Mesenchymal stem cell (in vitro differentiated cells and primary cell): ENCODE measurements around the gene PROM2.
A peak's percentile ranks its signal among the peaks of the same experiment; 100 is the strongest.

Experiments
- DNase-seq: peaks from one replicate; pipeline ENCODE4 v3.0.0-alpha.2; 2013
- H2AFZ ChIP-seq: one replicate; pipeline ENCODE4 v1.6.1; 2013; ENCODE audit warnings: low read depth, mild to moderate bottlenecking, control low read depth, inconsistent platforms, low read length, moderate library complexity
- H2AK5ac ChIP-seq: 2 replicates; pipeline ENCODE4 v1.6.1; 2013; ENCODE audit warnings: low read length, moderate library complexity, mild to moderate bottlenecking, inconsistent platforms; ENCODE audit not compliant: severe bottlenecking
- H2BK120ac ChIP-seq: one replicate; pipeline ENCODE4 v1.6.1; 2013; ENCODE audit warnings: low read depth, mild to moderate bottlenecking, inconsistent platforms, low read length, moderate library complexity
- H2BK12ac ChIP-seq, 2 experiments: one replicate each; pipeline ENCODE4 v1.6.1; 2013; ENCODE audit warnings: inconsistent platforms in 2 of 2, low read length in 2 of 2, mild to moderate bottlenecking in 2 of 2, moderate library complexity in 2 of 2, control low read depth in 1 of 2
- H2BK15ac ChIP-seq: one replicate; pipeline ENCODE4 v1.6.1; 2013; ENCODE audit warnings: mild to moderate bottlenecking, low read depth, inconsistent platforms; ENCODE audit not compliant: poor library complexity, severe bottlenecking
- H2BK5ac ChIP-seq: 2 replicates; pipeline ENCODE4 v1.6.1; 2013; ENCODE audit warnings: low read depth, mild to moderate bottlenecking, low read length, control low read depth, inconsistent platforms; ENCODE audit not compliant: poor library complexity, severe bottlenecking
- H3K14ac ChIP-seq, 2 experiments: one replicate each; pipeline ENCODE4 v1.6.1; 2013; ENCODE audit warnings: inconsistent platforms in 2 of 2, low read length in 2 of 2, control low read depth in 1 of 2, mild to moderate bottlenecking in 1 of 2, moderate library complexity in 1 of 2
- H3K18ac ChIP-seq, 2 experiments: one replicate each; pipeline ENCODE4 v1.6.1; 2013; ENCODE audit warnings: inconsistent platforms in 2 of 2, low read length in 2 of 2, control low read depth in 1 of 2, low read depth in 1 of 2, mild to moderate bottlenecking in 1 of 2
- H3K23ac ChIP-seq, 2 experiments: one replicate each; pipeline ENCODE4 v1.6.1; 2013; ENCODE audit warnings: inconsistent platforms in 2 of 2, low read length in 2 of 2, mild to moderate bottlenecking in 2 of 2, moderate library complexity in 2 of 2, control low read depth in 1 of 2
- H3K27ac ChIP-seq: 2 replicates; pipeline ENCODE4 v1.5.1; 2013; ENCODE audit warnings: mild to moderate bottlenecking, moderate library complexity, low read length, control low read depth, inconsistent platforms; ENCODE audit not compliant: poor library complexity, severe bottlenecking
- H3K27me3 ChIP-seq, 2 experiments: 2 replicates each; pipeline versions ENCODE4 v1.6.1 to v1.7.0; 2013; ENCODE audit warnings: low read length in 2 of 2, mild to moderate bottlenecking in 2 of 2, moderate library complexity in 2 of 2, control low read depth in 1 of 2, inconsistent platforms in 1 of 2; ENCODE audit not compliant: control insufficient read depth in 1 of 2, insufficient read depth in 1 of 2
- H3K36me3 ChIP-seq, 2 experiments: 2 replicates each; pipeline versions ENCODE4 v1.6.1 to v1.7.0; 2013; ENCODE audit warnings: low read length in 2 of 2, control low read depth in 1 of 2, inconsistent platforms in 1 of 2, low read depth in 1 of 2, mild to moderate bottlenecking in 1 of 2; ENCODE audit not compliant: insufficient read depth in 2 of 2, control insufficient read depth in 1 of 2
- H3K4ac ChIP-seq, 2 experiments: one replicate each; pipeline ENCODE4 v1.6.1; 2013; ENCODE audit warnings: inconsistent platforms in 2 of 2, low read length in 2 of 2, mild to moderate bottlenecking in 2 of 2, moderate library complexity in 2 of 2, control low read depth in 1 of 2, low read depth in 1 of 2
- H3K4me1 ChIP-seq: 2 replicates; pipeline ENCODE4 v1.6.1; 2013; ENCODE audit warnings: low read depth, low read length, control low read depth; ENCODE audit not compliant: control insufficient read depth, insufficient read depth
- H3K4me2 ChIP-seq: 2 replicates; pipeline ENCODE4 v1.6.1; 2013; ENCODE audit warnings: low read length, mild to moderate bottlenecking, inconsistent platforms; ENCODE audit not compliant: poor library complexity, severe bottlenecking
- H3K4me3 ChIP-seq, 2 experiments: 2 replicates each; pipeline versions ENCODE4 v1.5.1 to v1.7.0; 2013; ENCODE audit warnings: low read length in 2 of 2, mild to moderate bottlenecking in 2 of 2, control low read depth in 1 of 2, low read depth in 1 of 2; ENCODE audit not compliant: insufficient read depth in 1 of 2
- H3K79me1 ChIP-seq: replicated peaks from 2 replicates; pipeline ENCODE4 v1.6.1; 2013; ENCODE audit warnings: mild to moderate bottlenecking, control low read depth, low read length, inconsistent platforms; ENCODE audit not compliant: poor library complexity, severe bottlenecking
- H3K9ac ChIP-seq: 2 replicates; pipeline ENCODE4 v1.7.0; 2013; ENCODE audit warnings: mild to moderate bottlenecking, low read length, moderate library complexity
- H3K9me3 ChIP-seq: 2 replicates; pipeline ENCODE4 v1.7.0; 2013; ENCODE audit warnings: mild to moderate bottlenecking, low read length; ENCODE audit not compliant: control insufficient read depth
- H4K8ac ChIP-seq: one replicate; pipeline ENCODE4 v1.6.1; 2013; ENCODE audit warnings: inconsistent platforms, mild to moderate bottlenecking, low read length, moderate library complexity
- H4K91ac ChIP-seq: one replicate; pipeline ENCODE4 v1.6.1; 2013; ENCODE audit warnings: mild to moderate bottlenecking, low read length, inconsistent platforms
- WGBS: methylation state at CpG from one replicate; pipeline ENCODE4 v1.1.7; 2013; ENCODE audit warnings: mixed read lengths; 5-methylcytosine and 5-hydroxymethylcytosine counted together

Gene PROM2

DNA sequence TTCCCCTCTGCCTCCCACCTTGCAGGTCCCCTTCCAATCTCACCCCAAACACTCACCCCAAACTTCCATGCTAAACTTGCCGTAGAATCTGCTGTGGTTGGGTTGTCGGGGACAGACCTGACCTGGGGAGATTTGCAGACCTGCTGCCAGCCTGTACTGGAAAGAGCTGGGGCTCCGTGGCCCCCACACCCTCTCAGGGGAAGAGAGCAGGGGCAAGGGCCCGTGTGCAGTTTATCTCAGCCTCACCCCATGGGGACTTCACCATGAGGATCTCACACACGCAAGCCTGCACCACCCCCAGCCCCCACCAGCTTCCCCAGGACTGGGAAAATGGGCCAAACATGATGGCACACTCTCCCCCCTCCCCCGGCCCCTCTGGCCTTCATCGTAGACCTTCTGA lies 53.6 kb downstream of the PROM2 start:
- DNase-seq, result no peak
- Histone ChIP-seq H4K91ac (no peak overlapping the region), H3K79me1 (no peaks in the 10 kb centered on the region), H3K4ac (no peak overlapping the region), H4K8ac (no peak overlapping the region), H3K36me3 (no peaks in the 10 kb centered on the region), H2BK5ac (no peak overlapping the region), H2BK15ac (no peak overlapping the region), H3K27me3 (peaks cover 0 to 20% of the 10 kb centered on the region in 2 experiments), H3K4me3 (no peak overlapping the region), H3K9me3 (no peaks in the 10 kb centered on the region), H2BK12ac (no peak overlapping the region), H3K4me2 (no peak overlapping the region), H3K27ac (peak overlapping the region; percentile 90), H3K9ac (no peak overlapping the region), H2AFZ (no peak overlapping the region), H3K23ac (no peak overlapping the region), H3K4me1 (peaks cover 43% of the 10 kb centered on the region), H2BK120ac (no peak overlapping the region), H3K14ac (no peak overlapping the region), H2AK5ac (peak overlapping the region; percentile 56), H3K18ac (no peak overlapping the region)
- 74% methylated on average over 6 of the region's 7 CpGs for WGBS

DNA sequence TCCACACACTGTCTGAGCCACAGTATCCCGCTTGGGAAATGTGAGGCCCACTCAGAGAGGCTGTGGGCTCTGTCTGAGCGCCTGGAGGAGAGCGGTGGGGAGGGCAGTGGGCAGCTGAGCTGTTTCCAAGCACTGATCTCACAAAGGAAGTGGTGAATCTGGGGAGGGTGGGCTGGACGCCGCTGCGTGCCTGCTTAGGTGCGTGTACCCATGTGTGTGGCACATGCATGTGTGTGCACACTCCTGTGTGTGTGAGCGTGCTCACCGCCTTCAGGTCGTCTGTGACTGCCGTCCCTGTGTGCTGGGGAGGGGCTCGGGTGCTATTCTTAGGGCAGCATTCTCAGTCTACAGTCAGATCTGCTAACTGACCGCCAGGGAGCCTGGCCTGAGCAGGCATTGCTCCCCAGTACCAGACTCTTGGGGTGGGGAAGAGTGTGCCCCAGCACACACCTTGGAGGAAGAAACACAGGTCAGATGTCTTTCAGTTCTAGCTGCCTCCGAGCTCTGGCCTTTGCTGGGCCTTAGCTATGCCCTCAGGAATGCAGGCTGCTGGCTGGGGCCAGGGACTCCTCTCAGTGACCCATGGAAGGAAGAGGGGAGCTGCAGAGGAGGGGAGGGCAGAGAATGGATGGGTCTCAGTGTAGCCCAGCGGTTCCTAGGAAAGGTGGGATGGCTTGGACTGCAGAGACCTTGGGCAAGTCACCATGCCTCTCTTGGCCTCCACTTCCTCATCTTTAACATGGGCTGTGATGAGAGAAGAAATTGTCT lies 54.3 kb downstream of the PROM2 start:
- no peak overlapping the region for H4K91ac ChIP-seq
- no peaks in the 10 kb centered on the region for H3K9me3 ChIP-seq
- no peak overlapping the region for H3K4me2 ChIP-seq
- H2BK5ac ChIP-seq, result peak overlapping the region; percentile 45
- H3K9ac ChIP-seq, result no peak overlapping the region
- no peak overlapping the region for H2AFZ ChIP-seq
- H3K4me3 ChIP-seq, result no peak overlapping the region
- no peaks in the 10 kb centered on the region for H3K36me3 ChIP-seq
- no peak overlapping the region for H3K18ac ChIP-seq
- H2AK5ac ChIP-seq, result peak overlapping the region; percentile 86
- 79% methylated on average over 15 of the region's 15 CpGs for WGBS
- no peak overlapping the region for H3K4ac ChIP-seq
- no peak overlapping the region for H3K14ac ChIP-seq
- H2BK15ac ChIP-seq, result no peak overlapping the region
- no peak overlapping the region for H2BK12ac ChIP-seq
- no peak overlapping the region for H4K8ac ChIP-seq
- peaks cover 41% of the 10 kb centered on the region for H3K4me1 ChIP-seq
- H3K79me1 ChIP-seq, result no peaks in the 10 kb centered on the region
- no peak overlapping the region for H2BK120ac ChIP-seq
- DNase-seq, result no peak
- H3K27me3 ChIP-seq, result peaks cover 0 to 20% of the 10 kb centered on the region in 2 experiments
- H3K23ac ChIP-seq, result no peak overlapping the region
- H3K27ac ChIP-seq, result peak overlapping the region; percentile 90

DNA sequence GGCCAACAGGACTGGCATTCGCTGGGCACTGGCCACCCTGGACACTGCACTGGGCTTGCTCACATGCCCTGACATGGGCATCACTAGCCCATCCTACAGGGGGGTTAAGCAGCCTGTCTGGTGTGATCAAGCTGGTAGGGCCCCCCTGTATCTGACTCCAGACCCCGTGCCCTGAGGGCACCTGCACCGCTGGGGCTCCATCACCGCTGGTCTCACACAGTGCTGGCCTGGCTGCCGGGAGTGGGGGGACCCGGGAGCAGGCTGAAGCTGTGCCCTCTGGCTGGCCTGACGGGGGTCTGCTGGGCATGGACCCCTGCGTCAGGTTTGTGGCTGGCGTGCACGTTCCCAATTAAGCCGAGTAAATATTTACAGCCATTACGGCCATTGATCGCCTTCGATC lies 55.2 kb downstream of the PROM2 start:
- Histone ChIP-seq H3K14ac (no peak overlapping the region), H3K4me2 (no peak overlapping the region), H2AK5ac (peak overlapping the region; percentile 86), H3K4ac (no peak overlapping the region), H3K36me3 (no peaks in the 10 kb centered on the region), H2BK5ac (no peak overlapping the region), H3K9ac (no peak overlapping the region), H2BK12ac (no peak overlapping the region), H3K4me3 (no peak overlapping the region), H4K91ac (no peak overlapping the region), H3K27me3 (peaks cover 0 to 20% of the 10 kb centered on the region in 2 experiments), H2BK120ac (no peak overlapping the region), H2AFZ (no peak overlapping the region), H3K4me1 (peaks cover 47% of the 10 kb centered on the region), H2BK15ac (no peak overlapping the region), H3K18ac (no peak overlapping the region), H3K23ac (no peak overlapping the region), H3K79me1 (no peaks in the 10 kb centered on the region), H3K27ac (peak overlapping the region; percentile 90), H3K9me3 (no peaks in the 10 kb centered on the region), H4K8ac (no peak overlapping the region)
- 92% methylated on average over 14 of the region's 14 CpGs for WGBS
- no peak for DNase-seq

DNA sequence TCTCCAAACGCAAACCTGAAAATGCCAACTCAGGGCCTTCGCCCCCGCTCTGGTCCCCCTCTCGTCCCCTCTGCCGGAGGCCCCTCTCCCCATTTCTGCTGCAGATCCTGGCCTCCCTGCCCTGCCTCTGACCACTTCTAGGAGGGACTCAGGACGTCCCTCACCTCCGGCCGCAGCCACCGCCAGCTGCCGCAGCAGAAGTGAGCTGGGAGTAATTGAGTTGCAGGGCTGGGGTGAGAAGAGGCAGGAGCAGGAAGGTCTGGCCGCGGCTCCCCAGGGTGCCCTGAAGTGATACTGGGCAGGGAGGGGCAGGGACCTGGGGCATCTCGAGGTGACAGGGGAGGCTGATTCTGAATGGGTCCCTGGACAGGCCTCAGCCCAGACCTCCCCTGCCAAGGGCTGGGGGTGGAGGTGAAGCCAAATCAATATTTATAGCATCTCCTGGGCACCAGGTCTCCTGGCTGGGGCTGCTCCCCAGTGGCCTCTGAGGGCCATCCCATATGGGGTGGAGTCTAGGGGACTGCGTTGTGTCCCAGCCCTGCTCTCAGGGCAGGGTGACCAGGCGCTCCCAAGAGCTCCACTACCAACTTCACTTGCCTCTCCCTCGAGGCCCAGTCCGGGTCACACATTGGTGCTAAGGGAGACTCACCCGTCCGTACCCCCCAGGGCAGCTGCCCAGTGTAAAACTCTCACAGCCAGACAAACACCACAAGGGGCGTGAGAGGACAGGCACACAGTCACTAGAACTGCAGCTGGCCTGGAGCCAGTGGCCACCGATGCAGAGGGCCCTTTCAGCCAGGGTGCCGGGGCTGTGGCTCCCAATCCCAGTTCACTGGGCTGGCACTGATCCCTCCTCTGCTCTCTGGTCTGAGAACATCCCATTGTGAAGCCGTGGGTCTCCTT lies 55.9 kb downstream of the PROM2 start:
- Histone ChIP-seq H2AK5ac (peak overlapping the region; percentile 65), H3K18ac (no peak overlapping the region), H3K79me1 (no peaks in the 10 kb centered on the region), H2BK12ac (no peak overlapping the region), H2BK5ac (no peak overlapping the region), H3K36me3 (no peaks in the 10 kb centered on the region), H3K9me3 (no peaks in the 10 kb centered on the region), H3K23ac (no peak overlapping the region), H2BK15ac (no peak overlapping the region), H4K91ac (no peak overlapping the region), H2AFZ (no peak overlapping the region), H3K4ac (no peak overlapping the region), H3K9ac (no peak overlapping the region), H4K8ac (no peak overlapping the region), H3K4me3 (no peak overlapping the region), H3K27ac (peak overlapping the region; percentile 1), H3K27me3 (peaks cover 0 to 20% of the 10 kb centered on the region in 2 experiments), H3K4me1 (peaks cover 50% of the 10 kb centered on the region), H3K4me2 (no peak overlapping the region), H2BK120ac (no peak overlapping the region), H3K14ac (no peak overlapping the region)
- WGBS, result 75% methylated on average over 22 of the region's 23 CpGs
- DNase-seq, result no peak
